GM12878 (cell line): ENCODE data around the gene KIRREL1. TPM values are rescaled to one million over a fixed set of nuclear protein-coding genes. Genes with fewer than 3 reads are reported as not detected.

Experiments
- ATAC-seq: fragments of 200-7000 bp; cut with Tn5 transposase; 3 replicates; pipeline ENCODE4 v1.9.1; 2020; ENCODE audit warnings: mild to moderate bottlenecking, moderate library complexity
- BruUV-seq: library from RNA; stranded (reverse); fragments of 400-500 nt; replicated peaks from 2 replicates; lab custom pipeline; 2021; lab: Mats Ljungman, UMichigan
- CTCF ChIA-PET: fragments of 300-600 bp; sonication (Branson Sonifier 250); formaldehyde crosslinking; extraction: SDS; loops from one replicate; lab custom pipeline; 2021; ENCODE audit warnings: inconsistent platforms; lab: Yijun Ruan, JAX
- POLR2A ChIA-PET: fragments of 350-600 bp; formaldehyde crosslinking; extraction: SDS; loops from one replicate; lab custom pipeline; 2021; ENCODE audit warnings: inconsistent platforms; lab: Charles Lee
- RAD21 ChIA-PET: fragments of 300-600 bp; sonication (Branson Sonifier 250); formaldehyde crosslinking; loops from one replicate; lab custom pipeline; 2023; ENCODE audit warnings: antibody characterized with exemption; ENCODE audit not compliant: unreplicated experiment; lab: Charles Lee
- SMC1A ChIA-PET: fragments of 300-600 bp; sonication (Branson Sonifier 250); formaldehyde crosslinking; loops from one replicate; lab custom pipeline; 2023; ENCODE audit not compliant: unreplicated experiment, uncharacterized antibody; lab: Charles Lee
- DNase-seq: peaks from one replicate; pipeline ENCODE4 v3.0.0-alpha.2; 2011; ENCODE audit warnings: low read depth, low spot score
- FAIRE-seq: peaks from 3 replicates; lab custom pipeline; 2011; peaks lifted over from hg19 to GRCh38; lab: Jason Lieb, UNC
- H2AFZ ChIP-seq: 2 replicates; pipeline ENCODE4 v1.6.0; 2011; ENCODE audit warnings: low read depth, low read length, control low read depth; ENCODE audit not compliant: control insufficient read depth
- H3K27ac ChIP-seq: 2 replicates; pipeline ENCODE4 v1.5.1; 2011; ENCODE audit warnings: control low read depth; ENCODE audit not compliant: control insufficient read depth, insufficient read depth
- H3K27me3 ChIP-seq, 2 experiments: replicated peaks in 1 of 2; 2 replicates each; pipeline versions ENCODE4 v1.6.0 to v1.6.1; 2011; ENCODE audit warnings: low read length in 1 of 2; ENCODE audit not compliant: control insufficient read depth in 2 of 2, insufficient read depth in 2 of 2
- H3K36me3 ChIP-seq, 2 experiments: 2 replicates each; pipeline ENCODE4 v1.5.1; 2011; ENCODE audit warnings: low read length in 1 of 2; ENCODE audit not compliant: control insufficient read depth in 2 of 2, insufficient read depth in 2 of 2
- H3K4me1 ChIP-seq: 2 replicates; pipeline ENCODE4 v1.6.1; 2011; ENCODE audit warnings: mild to moderate bottlenecking, low read length, moderate library complexity, mixed read lengths; ENCODE audit not compliant: control insufficient read depth, insufficient read depth
- H3K4me2 ChIP-seq: 2 replicates; pipeline ENCODE4 v1.6.0; 2011; ENCODE audit warnings: control low read depth; ENCODE audit not compliant: control insufficient read depth, insufficient read depth
- H3K4me3 ChIP-seq: fragments of 200-600 bp; sonication (generic); 2 replicates; pipeline ENCODE4 v1.5.1; 2016
- H3K79me2 ChIP-seq: 2 replicates; pipeline ENCODE4 v1.6.0; 2011; ENCODE audit warnings: low read length; ENCODE audit not compliant: control insufficient read depth, insufficient read depth
- H3K9ac ChIP-seq: 2 replicates; pipeline ENCODE4 v1.8.0; 2011; ENCODE audit warnings: low read length, control low read depth, mixed read lengths; ENCODE audit not compliant: control insufficient read depth, insufficient read depth
- H3K9me3 ChIP-seq: replicated peaks from 3 replicates; pipeline ENCODE4 v1.5.1; 2011; ENCODE audit warnings: mild to moderate bottlenecking, low read length; ENCODE audit not compliant: control insufficient read depth, insufficient read depth
- H4K20me1 ChIP-seq: 2 replicates; pipeline ENCODE4 v1.6.0; 2011; ENCODE audit not compliant: control insufficient read depth, insufficient read depth
- ASH2L ChIP-seq: fragments of 300-600, 200-600 bp; sonication (generic); IDR thresholded peaks from 2 replicates; pipeline ENCODE4 v1.6.1; 2017; ENCODE audit warnings: low read depth, mild to moderate bottlenecking, borderline replicate concordance
- BMI1 ChIP-seq: fragments of 450-650 bp; IDR thresholded peaks from 2 replicates; pipeline ENCODE4 v1.6.1; 2016; ENCODE audit warnings: mild to moderate bottlenecking, moderate library complexity, borderline replicate concordance
- DPF2 ChIP-seq: fragments of 450-650 bp; IDR thresholded peaks from 2 replicates; pipeline ENCODE4 v1.6.1; 2017; ENCODE audit warnings: mild to moderate bottlenecking
- EP300 ChIP-seq, 2 experiments: fragments of 150-350 bp in 1 of 2; IDR thresholded peaks; 2 replicates each; pipeline ENCODE4 v1.6.1; 2011 to 2012; ENCODE audit warnings: low read depth in 2 of 2, low read length in 2 of 2, borderline replicate concordance in 1 of 2, improper control_type of control experiment in 1 of 2, inconsistent platforms in 1 of 2; ENCODE audit not compliant: control insufficient read depth in 1 of 2
- HDAC6 ChIP-seq: fragments of 200-600 bp; sonication (generic); IDR thresholded peaks from one replicate; pipeline ENCODE4 v1.8.0; 2017; ENCODE audit warnings: antibody characterized with exemption; ENCODE audit not compliant: unreplicated experiment
- PAX8 ChIP-seq: fragments of 450-650 bp; IDR thresholded peaks from 2 replicates; pipeline ENCODE4 v1.6.1; 2017; ENCODE audit warnings: mild to moderate bottlenecking, moderate library complexity
- RELB ChIP-seq: fragments of 450-650 bp; IDR thresholded peaks from 2 replicates; pipeline ENCODE4 v1.6.1; 2017; ENCODE audit warnings: low read depth, mild to moderate bottlenecking, moderate library complexity
- SMC3 ChIP-seq: IDR thresholded peaks from 2 replicates; pipeline ENCODE4 v1.6.1; 2011; ENCODE audit warnings: low read length, improper control_type of control experiment, borderline replicate concordance
- STAT3 ChIP-seq: IDR thresholded peaks from 2 replicates; pipeline ENCODE4 v1.6.1; 2011; ENCODE audit warnings: low read depth, low read length, improper control_type of control experiment
- TARDBP ChIP-seq: IDR thresholded peaks from 2 replicates; pipeline ENCODE4 v1.6.1; 2016; ENCODE audit warnings: borderline replicate concordance
- USF2 ChIP-seq: IDR thresholded peaks from 2 replicates; pipeline ENCODE4 v1.6.1; 2011; ENCODE audit warnings: low read depth, low read length, improper control_type of control experiment, borderline replicate concordance
- WRNIP1 ChIP-seq: IDR thresholded peaks from 2 replicates; pipeline ENCODE4 v1.6.1; 2011; ENCODE audit warnings: low read depth, low read length, improper control_type of control experiment, borderline replicate concordance
- ZNF24 ChIP-seq: fragments of 450-650 bp; IDR thresholded peaks from 2 replicates; pipeline ENCODE4 v1.6.1; 2017; ENCODE audit warnings: antibody characterized with exemption, mild to moderate bottlenecking
- ZSCAN29 ChIP-seq: fragments of 450-650 bp; IDR thresholded peaks from 2 replicates; pipeline ENCODE4 v1.6.1; 2017; ENCODE audit warnings: mild to moderate bottlenecking, moderate library complexity
- WGBS: methylation state at CpG from one replicate; pipeline ENCODE4 v1.1.6; 2016; ENCODE audit warnings: low lambda C conversion rate; ENCODE audit not compliant: insufficient replicate concordance, insufficient coverage; ENCODE audit errors: missing lambda C conversion rate; 5-methylcytosine and 5-hydroxymethylcytosine counted together
- in situ Hi-C: fragments of 300-500 bp; cut with MboI; formaldehyde crosslinking; loops from 9 replicates; pipeline ENCODE4 v1.14.3; 2018; ENCODE audit warnings: mixed read lengths
- intact Hi-C: fragments of 100-400 bp; cut with micrococcal nuclease; formaldehyde crosslinking; loops from one replicate; pipeline ENCODE4 v1.14.2; 2022; ENCODE audit not compliant: unreplicated experiment
- polyA plus RNA-seq, 11 experiments: library from polyadenylated mRNA; depleted of rRNA in 4 of 11; unstranded in 6 of 11; stranded (reverse) in 5 of 11; fragments of >200 nt; fragmentation: Nextera tagmentation in 4 of 11; fragmentation: Illumina TruSeq in 1 of 11; extraction: Ambion mirVana in 4 of 11; extraction: Trizol in 1 of 11; gene quantifications; 1 replicate in 1 of 11; 2 replicates in 10 of 11; pipeline versions ENCODE4 v1.2.1 to v1.2.3, GENCODE V29; 2011 to 2016; ENCODE audit warnings: inconsistent platforms in 2 of 11, missing spikeins in 2 of 11, low read depth in 1 of 11
- total RNA-seq, 4 experiments: library from RNA; depleted of rRNA in 3 of 4; stranded (reverse); fragments of >200 nt in 3 of 4; fragmentation: Illumina TruSeq in 1 of 4; extraction: Trizol in 1 of 4; gene quantifications; 2 replicates each; pipeline versions ENCODE4 v1.2.1 to v1.2.3, GENCODE V29; 2013 to 2021

KIRREL1 gene
- total and polyA plus RNA-seq, 10 of the 15 experiments (the other 5 are each of a cell fraction or from before 2014, with no cell fraction given), result 0.15 TPM; not detected in 9

GRCh38 chr1:158146165-158146564, 152.7 kb downstream of the KIRREL1 start:
- Histone ChIP-seq H2AFZ (no peak overlapping the region), H3K79me2 (no peaks in the 10 kb centered on the region), H3K27ac (no peak overlapping the region), H3K4me1 (peaks cover 5% of the 10 kb centered on the region; the same call in 1 of the 2 replicates), H3K9me3 (no peaks in the 10 kb centered on the region; the same call in 2 of the 3 replicates), H3K9ac (no peak overlapping the region), H3K4me3 (no peak overlapping the region), H3K4me2 (no peak overlapping the region), H3K27me3 (no peaks in the 10 kb centered on the region), H3K36me3 (no peaks in the 10 kb centered on the region), H4K20me1 (no peaks in the 10 kb centered on the region)
- no peak for DNase-seq
- ChIA-PET POLR2A (no interaction called here), CTCF (no interaction called here), SMC1A (no interaction called here), RAD21 (no interaction called here)
- intact Hi-C loops, result no loop called here
- no peak for FAIRE-seq
- TF ChIP-seq EP300 (IDR thresholded peaks at IDR 0.05; ENCODE audit: borderline replicate concordance in 1 of 2, control insufficient read depth in 1 of 2, low read depth in 2 of 2, low read length in 2 of 2), result no peak
- no peak for TF ChIP-seq DPF2
- WGBS, result 38% methylated on average over 6 of the region's 6 CpGs
- no TSS peak for BruUV-seq
- ATAC-seq, result no peak
- in situ Hi-C loops, result no loop called here

GRCh38 chr1:158146739-158147138, 153.3 kb downstream of the KIRREL1 start:
- CTCF ChIA-PET, result no interaction called here
- Histone ChIP-seq H3K9me3 (no peaks in the 10 kb centered on the region; the same call in 2 of the 3 replicates), H3K27me3 (no peaks in the 10 kb centered on the region), H3K79me2 (no peaks in the 10 kb centered on the region), H3K9ac (no peak overlapping the region), H3K27ac (no peak overlapping the region), H3K4me3 (no peak overlapping the region), H3K4me1 (peaks cover 5% of the 10 kb centered on the region; the same call in 1 of the 2 replicates), H3K36me3 (no peaks in the 10 kb centered on the region), H3K4me2 (no peak overlapping the region), H4K20me1 (no peaks in the 10 kb centered on the region)
- DNase-seq (no peak), FAIRE-seq (no peak), ATAC-seq (no peak)
- 3% methylated on average over 2 of the region's 2 CpGs for WGBS
- intact Hi-C loops (no loop called here), in situ Hi-C loops (no loop called here)
- SMC1A ChIA-PET, result interaction anchor here (0.9 kb wide), 1 partner anchor 22 kb away, joined by 3 read pairs; no protein-coding TSS in a partner anchor
- RAD21 ChIA-PET, result no interaction called here
- POLR2A ChIA-PET, result no interaction called here
- no TSS peak for BruUV-seq
- TF ChIP-seq PAX8, result no peak
- TF ChIP-seq ZNF24, result no peak
- TF ChIP-seq HDAC6, result no peak
- TF ChIP-seq ZSCAN29, result no peak
- TF ChIP-seq ASH2L, result no peak
- TF ChIP-seq BMI1, result no peak
- no peak for TF ChIP-seq SMC3
- no peak for TF ChIP-seq WRNIP1
- TF ChIP-seq TARDBP, result no peak
- TF ChIP-seq RELB, result no peak
- no peak for TF ChIP-seq USF2
- TF ChIP-seq STAT3, result no peak
- TF ChIP-seq, all 136 proteins: peak for 0
- H2AFZ ChIP-seq, result no peak overlapping the region
